NCI-H226 (cell line): ENCODE data around the gene LRMDA.
"Not testable (repeated sequence)": the region's sequence is repeated elsewhere in the genome, so short reads cannot be mapped to it uniquely, and the experiment has no call there.

ENCODE experiments used
- DNase-seq: peaks from one replicate; pipeline ENCODE4 v3.0.0-alpha.2; 2015

Gene LRMDA

GRCh38 chr10:76037531-76038155 is 606.2 kb downstream of the LRMDA start:
- DNase-seq: no peak

- DNase-seq: no peak
Observed at GRCh38 chr10:76038696-76039095, 607.3 kb downstream of the LRMDA start.

- no peak for DNase-seq
Observed at GRCh38 chr10:76040107-76040829, 608.8 kb downstream of the LRMDA start.

GRCh38 chr10:76040830-76041220 is 609.4 kb downstream of the LRMDA start:
- no peak for DNase-seq

GRCh38 chr10:76041551-76041950 is 610.1 kb downstream of the LRMDA start:
- DNase-seq: no peak

- no peak for DNase-seq
Observed at GRCh38 chr10:76043261-76043660, 611.8 kb downstream of the LRMDA start.

- no peak for DNase-seq
Observed at GRCh38 chr10:76044751-76045150, 613.3 kb downstream of the LRMDA start.

GRCh38 chr10:76045174-76045573 is 613.8 kb downstream of the LRMDA start:
- DNase-seq: no peak

- no peak for DNase-seq
Observed at GRCh38 chr10:76047521-76047920, 616.1 kb downstream of the LRMDA start.

- no peak for DNase-seq
Observed at GRCh38 chr10:76049581-76050290, 618.3 kb downstream of the LRMDA start.

GRCh38 chr10:76050291-76050625 is 618.8 kb downstream of the LRMDA start:
- no peak for DNase-seq

GRCh38 chr10:76051007-76051936 is 619.8 kb downstream of the LRMDA start:
- DNase-seq: no peak

GRCh38 chr10:76052682-76053503 is 621.5 kb downstream of the LRMDA start:
- no peak for DNase-seq

- DNase-seq: no peak
Observed at GRCh38 chr10:76055466-76055865, 624.0 kb downstream of the LRMDA start.

GRCh38 chr10:76055963-76056362 is 624.5 kb downstream of the LRMDA start:
- DNase-seq: no peak

GRCh38 chr10:76060993-76061392 is 629.6 kb downstream of the LRMDA start:
- not testable (repeated sequence) for DNase-seq

- no peak for DNase-seq
Observed at GRCh38 chr10:76066457-76066856, 635.0 kb downstream of the LRMDA start.

GRCh38 chr10:76067447-76067846 is 636.0 kb downstream of the LRMDA start:
- no peak for DNase-seq

GRCh38 chr10:76068856-76069255 is 637.4 kb downstream of the LRMDA start:
- no peak for DNase-seq

GRCh38 chr10:76070916-76071315 is 639.5 kb downstream of the LRMDA start:
- DNase-seq: no peak

GRCh38 chr10:76071653-76072365 is 640.4 kb downstream of the LRMDA start:
- DNase-seq: no peak
